HCT116 (cell line): Measurements from ENCODE around the gene PRMT3.

Source experiments
- CTCF ChIP-seq, 3 experiments: fragments of 200-600 bp in 1 of 3; sonication (generic) in 1 of 3; IDR thresholded peaks in 2 of 3; conservative IDR thresholded peaks in 1 of 3; 2 replicates each; pipeline ENCODE4 v1.5.1; 2012 to 2017; ENCODE audit warnings: low read depth in 2 of 3, low read length in 2 of 3, antibody characterized with exemption in 1 of 3, borderline replicate concordance in 1 of 3, control low read depth in 1 of 3, mild to moderate bottlenecking in 1 of 3, mixed read lengths in 1 of 3, mixed run types in 1 of 3, moderate library complexity in 1 of 3; ENCODE audit not compliant: insufficient read depth in 1 of 3
- EZH2 ChIP-seq: fragments of 200-600 bp; sonication (generic); IDR thresholded peaks from 2 replicates; pipeline ENCODE4 v1.6.1; 2017; ENCODE audit warnings: antibody characterized with exemption, mixed run types
- POLR2A ChIP-seq: IDR thresholded peaks from 2 replicates; pipeline ENCODE4 v1.7.0; 2011; ENCODE audit warnings: borderline replicate concordance; ENCODE audit not compliant: insufficient read depth, insufficient read length; ENCODE audit errors: extremely low read depth
- POLR2AphosphoS5 ChIP-seq: IDR thresholded peaks from 2 replicates; pipeline ENCODE4 v1.6.1; 2011; ENCODE audit warnings: mild to moderate bottlenecking, low read depth, low read length, moderate library complexity
- SIN3A ChIP-seq: IDR thresholded peaks from 2 replicates; pipeline ENCODE4 v1.6.1; 2012; ENCODE audit warnings: low read depth
- TCF7L2 ChIP-seq: IDR thresholded peaks from 2 replicates; pipeline ENCODE4 v1.7.0; 2011; ENCODE audit warnings: borderline replicate concordance, inconsistent platforms; ENCODE audit not compliant: insufficient read depth, insufficient read length; ENCODE audit errors: extremely low read depth
- TF ChIP-seq, protein P1 (sequence below): IDR thresholded peaks from 2 replicates; pipeline ENCODE4 v1.6.1; 2011; ENCODE audit warnings: mild to moderate bottlenecking, low read length, moderate library complexity; ENCODE audit not compliant: insufficient replicate concordance; ENCODE audit errors: extremely low read depth
- TF ChIP-seq, protein P2 (sequence below): IDR thresholded peaks from 2 replicates; pipeline ENCODE4 v1.6.1; 2012; ENCODE audit warnings: low read depth

GRCh38 chr11:20477418-20478090 is 90.0 kb downstream of the PRMT3 start:
- TF ChIP-seq CTCF (IDR thresholded peaks at IDR 0.05 in 2 of 3, conservative IDR thresholded peaks at IDR 0.05 in 1 of 3; ENCODE audit: borderline replicate concordance in 1 of 3, insufficient read depth in 1 of 3, low read depth in 2 of 3, low read length in 2 of 3) (no peak), EZH2 (no peak), POLR2A (no peak), TCF7L2 (no peak), POLR2AphosphoS5 (no peak), SIN3A (no peak)
- TF ChIP-seq, protein P1, sequence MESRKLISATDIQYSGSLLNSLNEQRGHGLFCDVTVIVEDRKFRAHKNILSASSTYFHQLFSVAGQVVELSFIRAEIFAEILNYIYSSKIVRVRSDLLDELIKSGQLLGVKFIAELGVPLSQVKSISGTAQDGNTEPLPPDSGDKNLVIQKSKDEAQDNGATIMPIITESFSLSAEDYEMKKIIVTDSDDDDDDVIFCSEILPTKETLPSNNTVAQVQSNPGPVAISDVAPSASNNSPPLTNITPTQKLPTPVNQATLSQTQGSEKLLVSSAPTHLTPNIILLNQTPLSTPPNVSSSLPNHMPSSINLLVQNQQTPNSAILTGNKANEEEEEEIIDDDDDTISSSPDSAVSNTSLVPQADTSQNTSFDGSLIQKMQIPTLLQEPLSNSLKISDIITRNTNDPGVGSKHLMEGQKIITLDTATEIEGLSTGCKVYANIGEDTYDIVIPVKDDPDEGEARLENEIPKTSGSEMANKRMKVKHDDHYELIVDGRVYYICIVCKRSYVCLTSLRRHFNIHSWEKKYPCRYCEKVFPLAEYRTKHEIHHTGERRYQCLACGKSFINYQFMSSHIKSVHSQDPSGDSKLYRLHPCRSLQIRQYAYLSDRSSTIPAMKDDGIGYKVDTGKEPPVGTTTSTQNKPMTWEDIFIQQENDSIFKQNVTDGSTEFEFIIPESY = no peak
- TF ChIP-seq, protein P2, sequence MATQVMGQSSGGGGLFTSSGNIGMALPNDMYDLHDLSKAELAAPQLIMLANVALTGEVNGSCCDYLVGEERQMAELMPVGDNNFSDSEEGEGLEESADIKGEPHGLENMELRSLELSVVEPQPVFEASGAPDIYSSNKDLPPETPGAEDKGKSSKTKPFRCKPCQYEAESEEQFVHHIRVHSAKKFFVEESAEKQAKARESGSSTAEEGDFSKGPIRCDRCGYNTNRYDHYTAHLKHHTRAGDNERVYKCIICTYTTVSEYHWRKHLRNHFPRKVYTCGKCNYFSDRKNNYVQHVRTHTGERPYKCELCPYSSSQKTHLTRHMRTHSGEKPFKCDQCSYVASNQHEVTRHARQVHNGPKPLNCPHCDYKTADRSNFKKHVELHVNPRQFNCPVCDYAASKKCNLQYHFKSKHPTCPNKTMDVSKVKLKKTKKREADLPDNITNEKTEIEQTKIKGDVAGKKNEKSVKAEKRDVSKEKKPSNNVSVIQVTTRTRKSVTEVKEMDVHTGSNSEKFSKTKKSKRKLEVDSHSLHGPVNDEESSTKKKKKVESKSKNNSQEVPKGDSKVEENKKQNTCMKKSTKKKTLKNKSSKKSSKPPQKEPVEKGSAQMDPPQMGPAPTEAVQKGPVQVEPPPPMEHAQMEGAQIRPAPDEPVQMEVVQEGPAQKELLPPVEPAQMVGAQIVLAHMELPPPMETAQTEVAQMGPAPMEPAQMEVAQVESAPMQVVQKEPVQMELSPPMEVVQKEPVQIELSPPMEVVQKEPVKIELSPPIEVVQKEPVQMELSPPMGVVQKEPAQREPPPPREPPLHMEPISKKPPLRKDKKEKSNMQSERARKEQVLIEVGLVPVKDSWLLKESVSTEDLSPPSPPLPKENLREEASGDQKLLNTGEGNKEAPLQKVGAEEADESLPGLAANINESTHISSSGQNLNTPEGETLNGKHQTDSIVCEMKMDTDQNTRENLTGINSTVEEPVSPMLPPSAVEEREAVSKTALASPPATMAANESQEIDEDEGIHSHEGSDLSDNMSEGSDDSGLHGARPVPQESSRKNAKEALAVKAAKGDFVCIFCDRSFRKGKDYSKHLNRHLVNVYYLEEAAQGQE = no peak
